ENCODE data around the gene AOPEP.

AOPEP gene

GRCh38 chr9:95048225-95049087, 322.0 kb downstream of the AOPEP start:
- DNase-seq, result peak; percentile 80

GRCh38 chr9:95049761-95050160, 323.3 kb downstream of the AOPEP start:
- DNase-seq, result peak; percentile 34

- no peak for DNase-seq
These were observed 327.4 kb downstream of the AOPEP start for GRCh38 chr9:95053611-95054570.

DNA sequence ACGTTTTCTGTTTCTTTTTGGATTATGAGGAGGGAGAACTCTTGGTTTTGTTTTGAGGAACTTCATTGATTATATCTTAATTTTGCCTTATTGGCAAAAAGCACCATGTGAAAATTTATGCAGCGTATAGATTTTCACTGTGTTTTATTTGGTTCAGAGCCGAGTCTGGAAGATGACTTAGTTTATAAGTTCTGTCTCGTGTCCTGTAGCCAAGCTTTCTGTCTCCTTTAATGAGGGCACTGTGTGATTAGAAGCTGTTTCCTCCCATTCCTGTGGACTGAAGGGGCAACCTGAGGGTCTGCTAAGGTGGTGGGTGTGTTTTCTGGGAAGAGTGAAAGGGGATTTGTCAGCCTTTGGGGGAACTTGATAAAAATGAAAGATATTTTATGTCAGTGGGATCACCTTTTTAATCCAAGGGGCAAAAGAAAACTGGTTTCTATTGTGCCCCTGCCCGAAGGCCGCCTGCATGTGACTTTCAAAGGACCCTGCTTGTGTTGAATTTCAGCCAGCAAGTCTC, 328.9 kb downstream of the AOPEP start:
- no peak for DNase-seq

DNA sequence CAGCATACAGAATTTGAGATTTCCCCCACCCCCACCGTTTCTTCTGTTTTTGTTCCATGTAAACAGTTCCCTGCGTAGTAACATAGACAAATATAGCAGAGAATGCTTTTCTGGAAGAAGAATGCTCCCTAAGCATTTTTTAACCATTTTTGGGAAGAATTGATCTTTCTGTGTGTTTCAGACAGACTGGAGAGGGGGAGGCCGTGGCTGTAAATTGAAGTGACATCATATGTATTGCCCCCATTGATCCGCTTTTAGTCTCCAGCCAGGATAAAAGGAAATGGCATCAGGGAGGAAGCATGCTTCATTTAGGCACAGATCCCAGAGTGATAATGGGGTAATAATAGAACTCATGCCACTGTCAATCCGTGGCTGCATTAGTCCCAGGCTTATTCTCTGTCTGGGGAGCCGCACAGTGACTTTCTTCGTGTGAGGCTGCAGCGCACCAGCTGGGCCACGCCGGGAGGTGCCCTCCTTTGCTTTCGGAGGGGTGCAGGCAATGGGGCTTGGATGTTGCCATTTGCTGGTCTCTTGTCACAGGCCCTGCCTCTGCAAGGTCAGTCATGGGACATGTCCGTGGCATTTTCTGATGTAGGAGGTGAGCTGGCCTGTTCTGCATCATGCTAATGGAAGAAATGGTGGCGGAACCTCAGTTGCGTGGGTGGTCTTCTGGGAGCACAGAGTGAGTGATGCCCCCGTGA, 329.5 kb downstream of the AOPEP start:
- peak; percentile 60 for DNase-seq

DNA sequence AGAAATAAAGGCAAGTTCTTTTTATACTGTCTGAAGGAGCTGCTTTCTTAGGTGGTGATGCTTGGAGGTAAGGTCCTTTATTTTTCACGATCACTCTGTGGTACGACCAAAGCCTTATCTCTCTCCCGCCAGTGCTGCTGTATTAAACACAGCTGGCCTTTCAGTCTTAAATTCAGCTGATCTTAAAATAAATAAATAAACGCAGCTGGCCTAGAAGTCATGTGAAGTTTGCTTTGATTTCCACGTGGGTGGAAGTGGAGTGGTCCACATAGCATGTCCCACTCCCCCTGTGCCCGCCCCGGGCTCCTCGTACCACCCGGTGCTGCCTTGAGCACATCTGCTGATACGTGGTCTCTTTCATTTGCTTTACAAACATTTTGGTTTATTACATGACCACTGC, 330.6 kb downstream of the AOPEP start:
- DNase-seq, result peak; percentile 57

GRCh38 chr9:95058121-95058785, 331.8 kb downstream of the AOPEP start:
- no peak for DNase-seq

DNA sequence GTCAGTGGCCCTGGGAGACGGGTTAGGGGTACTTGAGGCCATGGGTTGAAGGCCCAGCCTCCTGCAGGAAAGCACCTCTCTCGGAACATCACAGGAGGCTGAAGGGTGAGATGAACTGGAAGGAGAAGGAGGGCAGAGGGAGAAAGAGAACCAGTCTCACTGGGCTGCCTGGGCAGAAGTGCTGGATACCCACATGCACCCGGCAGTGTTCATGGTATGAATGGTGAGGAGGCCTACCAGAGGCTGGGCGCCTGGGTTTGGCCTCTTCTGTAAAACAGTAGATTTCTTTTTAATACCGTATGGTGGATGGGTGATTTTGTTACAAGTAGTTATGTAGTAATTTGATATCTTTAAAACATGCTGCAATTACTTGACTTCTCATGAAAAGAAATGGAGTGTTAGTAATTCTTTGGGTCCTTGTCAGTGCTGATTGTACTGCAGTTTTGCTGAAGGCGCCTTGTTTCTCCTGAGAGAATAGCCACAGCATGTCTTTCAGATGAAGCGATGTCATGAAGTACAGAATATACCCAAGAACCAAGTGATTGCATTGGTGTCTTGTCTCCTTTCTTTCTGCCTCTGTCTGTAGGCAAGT, 332.4 kb downstream of the AOPEP start:
- DNase-seq, result no peak

DNA sequence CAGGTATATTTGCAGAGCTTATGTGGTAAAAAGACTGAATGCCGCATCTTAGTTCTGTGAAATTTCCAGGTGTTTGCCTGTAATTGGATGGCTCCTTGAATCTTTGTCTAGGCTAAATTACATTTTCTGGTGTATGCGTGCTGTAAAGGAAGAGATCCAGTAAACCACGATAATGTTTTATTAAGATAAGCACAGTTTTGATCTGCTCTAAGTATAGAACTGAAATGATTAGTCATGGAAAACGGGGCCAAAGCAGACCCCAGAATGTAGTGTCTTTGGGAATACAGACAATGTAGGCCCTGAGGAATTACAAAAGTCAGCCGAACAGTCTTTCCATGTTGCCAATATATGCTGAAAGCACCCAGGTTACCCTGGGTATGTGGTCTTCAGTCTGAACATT, 333.7 kb downstream of the AOPEP start:
- no peak for DNase-seq

DNA sequence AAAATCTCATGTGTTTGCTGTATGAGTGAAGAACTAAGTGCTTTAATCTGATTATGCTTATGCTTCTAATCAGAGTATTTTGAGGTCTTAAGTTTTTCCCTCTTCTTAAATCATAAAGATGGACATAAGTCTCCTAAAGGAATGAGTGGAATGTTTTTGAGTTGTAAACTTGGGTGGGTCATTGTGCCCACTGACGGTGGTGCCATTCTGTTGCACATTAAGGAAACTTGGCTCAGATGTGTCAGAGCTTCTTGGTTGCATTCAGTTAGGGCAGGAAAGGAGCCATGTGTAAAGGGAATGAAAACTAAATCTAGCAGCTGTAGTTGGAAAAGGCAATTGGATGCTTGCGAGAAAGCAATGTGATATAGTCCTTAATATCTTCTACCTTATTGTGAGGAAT, 334.4 kb downstream of the AOPEP start:
- DNase-seq, result no peak

DNA sequence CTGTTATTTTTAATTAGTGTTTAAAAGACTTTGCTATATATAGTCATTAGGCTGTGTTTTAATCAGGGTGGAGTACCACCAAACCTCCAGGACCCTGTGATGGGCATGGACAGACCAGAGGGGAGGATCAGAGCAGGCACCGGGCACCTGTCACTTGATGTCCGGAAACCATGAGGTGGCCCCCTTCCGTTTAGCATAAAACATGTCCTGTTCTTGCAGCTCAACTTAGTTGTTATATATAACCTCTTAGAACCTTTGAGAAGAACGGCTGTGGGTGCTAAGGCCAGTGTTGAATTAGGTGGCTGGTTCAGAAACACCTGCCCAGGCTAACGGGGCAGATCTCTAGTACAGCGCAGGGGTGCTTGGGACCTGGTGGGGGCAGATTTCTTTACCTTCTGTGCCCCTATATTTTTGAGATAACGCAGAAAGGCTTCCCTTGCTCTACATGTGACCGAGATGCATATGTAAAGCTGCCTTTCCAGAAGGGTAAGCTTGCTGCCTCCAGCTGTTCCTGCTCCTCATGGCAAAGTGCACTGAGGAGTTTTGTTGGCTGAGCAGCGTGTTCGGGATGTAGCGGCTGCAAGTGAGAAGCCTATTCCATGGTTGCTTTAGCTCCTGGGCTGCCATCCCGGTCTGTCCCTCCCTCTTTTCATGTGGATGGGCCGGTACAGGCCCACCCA, 335.6 kb downstream of the AOPEP start:
- DNase-seq, result peak; percentile 40

- no peak for DNase-seq
These were observed 336.1 kb downstream of the AOPEP start for GRCh38 chr9:95062596-95063065.

- no peak for DNase-seq
These were observed 336.8 kb downstream of the AOPEP start for GRCh38 chr9:95063300-95063699.

- peak; percentile 60 for DNase-seq
These were observed 338.7 kb downstream of the AOPEP start for GRCh38 chr9:95065224-95065623.

DNA sequence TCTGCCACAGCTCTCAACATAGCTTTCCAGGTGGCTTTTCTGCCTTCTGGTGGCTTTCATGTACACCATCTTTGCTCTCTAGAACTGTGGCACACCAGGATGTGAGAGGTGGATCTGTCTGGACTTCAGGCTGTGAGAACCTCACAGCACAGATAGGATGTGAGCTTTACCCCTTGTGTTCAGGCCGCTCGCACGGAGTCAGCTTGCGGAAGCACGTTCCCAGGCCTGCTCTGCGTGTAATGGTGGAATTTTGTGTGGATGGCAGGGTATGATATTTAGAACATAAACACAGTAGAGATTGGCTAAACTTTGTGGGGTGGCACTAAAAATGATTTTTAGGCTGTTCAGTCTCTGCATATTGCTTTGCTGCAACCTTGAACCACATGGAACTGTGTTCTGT, 340.6 kb downstream of the AOPEP start:
- no peak for DNase-seq

- DNase-seq, result no peak
These were observed 341.4 kb downstream of the AOPEP start for GRCh38 chr9:95067897-95068296.

DNA sequence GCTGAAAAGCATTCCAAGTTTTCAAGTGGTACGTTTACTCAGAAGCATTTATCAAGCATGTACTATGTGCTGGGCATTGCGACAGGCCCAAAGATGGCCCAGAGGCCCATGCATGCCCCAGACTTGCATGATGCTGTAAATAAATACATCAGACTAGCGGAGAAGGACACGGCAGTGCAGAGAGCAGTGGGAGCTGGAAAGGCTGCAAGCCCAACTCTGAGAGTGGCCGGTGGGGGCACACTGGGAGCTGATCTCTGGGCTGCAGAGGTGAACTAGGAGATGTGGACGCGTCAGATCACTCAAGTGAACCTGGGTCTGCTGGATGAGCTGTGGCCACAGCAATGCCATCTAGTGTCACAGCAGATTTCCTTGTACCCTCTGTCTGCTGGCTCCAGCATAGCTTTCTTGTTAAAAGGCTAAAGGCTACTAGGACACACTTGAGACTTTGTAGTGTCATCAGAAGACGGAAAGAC, 344.1 kb downstream of the AOPEP start:
- peak; percentile 54 for DNase-seq

DNA sequence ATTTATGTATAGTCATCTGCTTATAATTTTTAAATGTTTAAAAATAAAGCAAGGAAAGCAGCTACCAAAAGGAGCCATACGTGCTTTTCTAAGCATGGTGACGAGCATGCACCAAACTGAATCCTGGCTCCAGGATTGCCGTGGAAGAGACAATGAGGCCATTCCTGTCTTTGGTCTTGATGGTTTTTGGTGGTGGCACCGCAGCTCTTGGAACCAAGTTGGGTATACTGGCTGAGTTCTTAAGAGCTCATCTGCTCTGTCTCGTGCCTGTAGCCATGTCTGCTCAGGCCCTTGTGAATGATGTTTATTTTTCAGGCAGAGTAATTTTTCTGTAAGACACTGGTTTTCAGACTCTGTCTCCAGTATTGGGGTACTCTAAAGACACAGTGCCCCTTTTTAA, 345.0 kb downstream of the AOPEP start:
- DNase-seq, result no peak

DNA sequence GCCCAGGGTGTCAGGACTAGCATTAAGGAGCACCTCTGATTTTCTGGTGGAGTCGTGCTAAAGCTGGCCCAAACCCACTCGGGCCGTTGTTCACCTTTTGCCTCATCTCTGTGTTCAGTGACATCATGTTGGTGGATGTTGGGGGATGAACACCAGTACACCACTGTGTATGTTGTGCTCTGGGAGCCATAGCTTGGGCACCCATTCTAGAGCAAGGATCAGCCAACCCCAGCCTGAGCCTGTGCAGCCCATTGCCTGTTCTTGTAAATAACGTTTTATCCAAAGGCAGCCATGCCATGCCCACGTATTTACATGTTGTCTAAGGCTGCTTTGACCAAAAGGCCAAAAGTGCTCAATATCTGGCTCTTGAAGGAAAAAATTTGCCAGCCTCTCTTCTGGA, 345.4 kb downstream of the AOPEP start:
- no peak for DNase-seq

DNA sequence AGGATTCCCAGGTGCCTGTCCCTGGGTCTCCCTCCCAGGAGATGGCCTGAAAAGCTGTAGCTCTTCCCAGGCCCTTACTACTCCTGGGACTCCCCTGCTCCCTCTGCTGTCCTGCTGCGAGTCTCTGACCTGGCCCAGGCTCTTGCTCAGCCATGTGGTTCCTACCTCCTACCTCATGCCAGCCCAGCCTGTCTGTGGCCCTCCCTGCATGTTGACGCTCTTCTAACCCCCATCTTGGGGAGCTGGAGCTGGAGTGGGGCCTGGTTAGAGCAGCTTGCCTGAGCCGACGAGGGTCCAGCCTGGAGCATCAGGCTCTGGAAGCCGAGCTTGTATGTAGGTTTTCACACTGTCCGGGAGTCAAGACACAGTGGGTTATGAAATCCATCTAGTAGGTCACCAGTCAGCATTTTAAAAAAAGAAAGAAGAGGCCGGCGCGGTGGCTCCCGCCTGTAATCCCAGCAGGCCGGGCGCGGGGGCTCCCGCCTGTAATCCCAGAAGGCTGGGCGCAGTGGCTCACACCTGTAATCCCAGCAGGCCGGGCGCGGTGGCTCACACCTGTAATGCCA, 346.6 kb downstream of the AOPEP start:
- DNase-seq, result peak; percentile 52

- peak; percentile 67 for DNase-seq
These were observed 347.4 kb downstream of the AOPEP start for GRCh38 chr9:95073918-95074317.
